Subcutaneous abdominal adipose tissue (tissue), 5 donors: ENCODE results near the gene MYO1F.

ENCODE experiments used
- H3K27ac ChIP-seq: one replicate; pipeline ENCODE4 v1.7.0; 2013; ENCODE audit warnings: low read depth, mild to moderate bottlenecking, inconsistent platforms, low read length, moderate library complexity
- H3K27me3 ChIP-seq, 5 donors: one replicate each; pipeline ENCODE4 v1.7.0; 2013; ENCODE audit warnings: low read length in 5 of 5, inconsistent platforms in 1 of 5; ENCODE audit not compliant: control insufficient read depth in 5 of 5, insufficient read depth in 4 of 5
- H3K36me3 ChIP-seq, 5 donors: one replicate each; pipeline ENCODE4 v1.7.0; 2013; ENCODE audit warnings: low read length in 5 of 5; ENCODE audit not compliant: control insufficient read depth in 5 of 5, insufficient read depth in 5 of 5
- H3K4me1 ChIP-seq, 5 donors: one replicate each; pipeline ENCODE4 v1.7.0; 2013; ENCODE audit warnings: low read length in 5 of 5, mild to moderate bottlenecking in 3 of 5, moderate library complexity in 1 of 5; ENCODE audit not compliant: control insufficient read depth in 5 of 5, insufficient read depth in 5 of 5
- H3K4me3 ChIP-seq, 5 donors: one replicate each; pipeline ENCODE4 v1.7.0; 2013; ENCODE audit warnings: low read length in 5 of 5, low read depth in 1 of 5
- H3K9ac ChIP-seq, 5 donors: one replicate each; pipeline ENCODE4 v1.7.0; 2013; ENCODE audit warnings: low read length in 5 of 5, mild to moderate bottlenecking in 4 of 5, moderate library complexity in 3 of 5
- H3K9me3 ChIP-seq, 5 donors: one replicate each; pipeline ENCODE4 v1.7.0; 2013; ENCODE audit warnings: low read length in 5 of 5; ENCODE audit not compliant: control insufficient read depth in 5 of 5
- donor health status: healthy.
- donor health status: healthy.
- donor health status: healthy.
- donor health status: healthy.
- donor health status: healthy.

The MYO1F gene

GRCh38 chr19:8512115-8512967, 64.9 kb downstream of the MYO1F start:
- Histone ChIP-seq H3K9me3 (no peaks in the 10 kb centered on the region), H3K27ac (no peak overlapping the region), H3K27me3 (no peaks in the 10 kb centered on the region), H3K4me3 (peak overlapping the region in 1 of 5 donors; percentile 86), H3K4me1 (peaks cover 4 to 29% (median 23%) of the 10 kb centered on the region in 5 donors), H3K9ac (peak overlapping the region in 1 of 5 donors; percentile 88), H3K36me3 (peaks cover 0 to 15% (median 2%) of the 10 kb centered on the region in 5 donors)

GRCh38 chr19:8511573-8512101, 65.6 kb downstream of the MYO1F start:
- H3K9ac ChIP-seq = no peak overlapping the region
- no peak overlapping the region for H3K27ac ChIP-seq
- H3K27me3 ChIP-seq = no peaks in the 10 kb centered on the region
- peaks cover 0 to 15% (median 2%) of the 10 kb centered on the region in 5 donors for H3K36me3 ChIP-seq
- H3K4me3 ChIP-seq = no peak overlapping the region
- peaks cover 4 to 30% (median 23%) of the 10 kb centered on the region in 5 donors for H3K4me1 ChIP-seq
- no peaks in the 10 kb centered on the region for H3K9me3 ChIP-seq

- Histone ChIP-seq H3K4me3 (no peak overlapping the region), H3K27ac (no peak overlapping the region), H3K9ac (no peak overlapping the region), H3K9me3 (no peaks in the 10 kb centered on the region), H3K36me3 (peaks cover 0 to 15% (median 2%) of the 10 kb centered on the region in 5 donors), H3K4me1 (peaks cover 4 to 40% (median 32%) of the 10 kb centered on the region in 5 donors), H3K27me3 (no peaks in the 10 kb centered on the region)
Observed at GRCh38 chr19:8510589-8511115, 66.6 kb downstream of the MYO1F start.

- H3K27ac ChIP-seq = no peak overlapping the region
- H3K27me3 ChIP-seq = no peaks in the 10 kb centered on the region
- peaks cover 0 to 20% (median 16%) of the 10 kb centered on the region in 5 donors for H3K4me1 ChIP-seq
- peaks cover 0 to 11% (median 2%) of the 10 kb centered on the region in 5 donors for H3K36me3 ChIP-seq
- peak overlapping the region in 4 of 5 donors; percentile 59 to 78 (median 72) for H3K4me3 ChIP-seq
- peak overlapping the region in 4 of 5 donors; percentile 63 to 72 (median 70) for H3K9ac ChIP-seq
- H3K9me3 ChIP-seq = no peaks in the 10 kb centered on the region
Observed at GRCh38 chr19:8506402-8506957, 70.8 kb downstream of the MYO1F start.

GRCh38 chr19:8505680-8506401, 71.4 kb downstream of the MYO1F start:
- peaks cover 0 to 5% (median 0%) of the 10 kb centered on the region in 5 donors for H3K36me3 ChIP-seq

GRCh38 chr19:8504919-8505318, 72.3 kb downstream of the MYO1F start:
- peaks cover 0 to 2% (median 0%) of the 10 kb centered on the region in 5 donors for H3K36me3 ChIP-seq
- H3K4me3 ChIP-seq = no peak overlapping the region
- H3K9me3 ChIP-seq = no peaks in the 10 kb centered on the region
- H3K27ac ChIP-seq = no peak overlapping the region
- peaks cover 0 to 26% (median 22%) of the 10 kb centered on the region in 5 donors for H3K4me1 ChIP-seq
- no peaks in the 10 kb centered on the region for H3K27me3 ChIP-seq
- no peak overlapping the region for H3K9ac ChIP-seq

More at GRCh38 chr19:8505680-8506401, 71.4 kb downstream of the MYO1F start:
- Histone ChIP-seq H3K4me3 (peak overlapping the region in 4 of 5 donors; percentile 59 to 78 (median 72)), H3K9me3 (no peaks in the 10 kb centered on the region), H3K27ac (no peak overlapping the region), H3K27me3 (no peaks in the 10 kb centered on the region), H3K9ac (peak overlapping the region in 4 of 5 donors; percentile 63 to 72 (median 70)), H3K4me1 (peaks cover 0 to 20% (median 16%) of the 10 kb centered on the region in 5 donors)

- Histone ChIP-seq H3K4me3 (no peak overlapping the region), H3K4me1 (peaks cover 0 to 26% (median 22%) of the 10 kb centered on the region in 5 donors), H3K9me3 (no peaks in the 10 kb centered on the region), H3K27me3 (no peaks in the 10 kb centered on the region), H3K9ac (no peak overlapping the region), H3K27ac (no peak overlapping the region), H3K36me3 (peaks cover 0 to 2% (median 0%) of the 10 kb centered on the region in 5 donors)
Observed at GRCh38 chr19:8504171-8504570, 73.1 kb downstream of the MYO1F start.

GRCh38 chr19:8503510-8503909, 73.7 kb downstream of the MYO1F start:
- H3K9me3 ChIP-seq = no peaks in the 10 kb centered on the region
- no peak overlapping the region for H3K27ac ChIP-seq
- H3K27me3 ChIP-seq = no peaks in the 10 kb centered on the region
- H3K36me3 ChIP-seq = peaks cover 0 to 2% (median 0%) of the 10 kb centered on the region in 5 donors
- no peak overlapping the region for H3K4me3 ChIP-seq
- no peak overlapping the region for H3K9ac ChIP-seq
- H3K4me1 ChIP-seq = peaks cover 0 to 26% (median 22%) of the 10 kb centered on the region in 5 donors

- H3K27ac ChIP-seq = no peak overlapping the region
Observed at GRCh38 chr19:8501981-8502380, 75.3 kb downstream of the MYO1F start.

More at GRCh38 chr19:8501981-8502380, 75.3 kb downstream of the MYO1F start:
- H3K9ac ChIP-seq = no peak overlapping the region
- no peaks in the 10 kb centered on the region for H3K9me3 ChIP-seq
- H3K36me3 ChIP-seq = no peaks in the 10 kb centered on the region
- H3K4me3 ChIP-seq = no peak overlapping the region
- H3K4me1 ChIP-seq = peaks cover 0 to 26% (median 22%) of the 10 kb centered on the region in 5 donors
- H3K27me3 ChIP-seq = no peaks in the 10 kb centered on the region
